ENCODE measurements around the gene PP2D1.

GRCh38 chr3:19954676-19955075, 57.4 kb downstream of the PP2D1 start:
- TF ChIP-seq ZNF274 (IDR thresholded peaks at IDR 0.05; ENCODE audit: low read depth, low read length) (no peak), YY1 (IDR thresholded peaks at IDR 0.05; ENCODE audit: insufficient read depth, insufficient read length) (no peak), SUZ12 (IDR thresholded peaks at IDR 0.05; ENCODE audit: extremely low read depth, insufficient read depth, insufficient read length) (no peak)

Measured in NT2/D1 (cell line).